DMS114 treated with DMSO at 0.1 percent for 48 hours (cell line): ENCODE results near the gene ARHGAP36.

Experiments
- DNase-seq: peaks from one replicate; lab custom pipeline; 2025; ENCODE audit not compliant: unreplicated experiment; lab: John Stamatoyannopoulos, UW

Gene ARHGAP36

GRCh38 chrX:131068945-131069719, 11.0 kb downstream of the ARHGAP36 start:
- DNase-seq: no peak

GRCh38 chrX:131072871-131073571, 14.9 kb downstream of the ARHGAP36 start:
- no peak for DNase-seq

GRCh38 chrX:131073607-131074006, 15.5 kb downstream of the ARHGAP36 start:
- DNase-seq: no peak

GRCh38 chrX:131081772-131082740, 23.9 kb downstream of the ARHGAP36 start:
- DNase-seq: no peak

DNA sequence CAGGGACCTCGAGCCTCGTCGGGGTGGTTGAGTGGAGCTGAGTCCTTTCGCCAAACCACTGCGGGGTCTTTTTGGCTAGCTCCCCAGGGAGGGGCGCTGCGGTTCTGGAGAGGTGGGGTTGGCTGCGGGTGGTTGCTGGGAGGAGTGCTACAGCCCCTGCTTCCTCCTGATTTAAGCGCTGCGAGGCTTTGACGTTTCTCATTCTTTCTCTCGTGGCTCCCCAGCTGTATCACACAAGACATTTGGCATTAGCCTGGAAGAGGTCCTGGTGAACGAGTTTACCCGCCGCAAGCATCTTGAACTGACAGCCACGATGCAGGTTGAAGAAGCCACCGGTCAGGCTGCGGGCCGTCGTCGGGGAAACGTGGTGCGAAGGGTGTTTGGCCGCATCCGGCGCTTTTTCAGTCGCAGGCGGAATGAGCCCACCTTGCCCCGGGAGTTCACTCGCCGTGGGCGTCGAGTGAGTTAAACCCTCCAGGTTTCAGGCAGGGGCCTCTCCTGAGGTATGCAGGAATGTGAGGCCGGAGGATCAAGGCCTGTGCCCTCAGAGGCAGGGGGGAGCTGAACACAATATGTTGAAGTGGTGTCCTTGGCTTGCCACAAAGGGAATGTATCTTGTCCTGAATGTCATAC, 25.5 kb downstream of the ARHGAP36 start:
- DNase-seq: no peak

DNA sequence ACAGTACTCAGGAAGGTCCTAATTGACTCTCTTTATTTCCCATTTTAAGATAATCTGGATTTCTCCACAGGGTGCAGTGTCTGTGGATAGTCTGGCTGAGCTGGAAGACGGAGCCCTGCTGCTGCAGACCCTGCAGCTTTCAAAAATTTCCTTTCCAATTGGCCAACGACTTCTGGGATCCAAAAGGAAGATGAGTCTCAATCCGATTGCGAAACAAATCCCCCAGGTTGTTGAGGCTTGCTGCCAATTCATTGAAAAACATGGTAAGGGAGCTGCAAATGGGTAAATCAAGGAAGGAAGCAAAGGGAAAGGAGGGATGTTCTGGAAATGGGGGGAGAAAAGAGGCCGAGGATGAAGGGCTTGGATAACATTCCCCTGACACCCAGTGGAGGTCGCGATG, 26.0 kb downstream of the ARHGAP36 start:
- no peak for DNase-seq

- DNase-seq: no peak
Observed at GRCh38 chrX:131136776-131137175, 78.6 kb downstream of the ARHGAP36 start.

DNA sequence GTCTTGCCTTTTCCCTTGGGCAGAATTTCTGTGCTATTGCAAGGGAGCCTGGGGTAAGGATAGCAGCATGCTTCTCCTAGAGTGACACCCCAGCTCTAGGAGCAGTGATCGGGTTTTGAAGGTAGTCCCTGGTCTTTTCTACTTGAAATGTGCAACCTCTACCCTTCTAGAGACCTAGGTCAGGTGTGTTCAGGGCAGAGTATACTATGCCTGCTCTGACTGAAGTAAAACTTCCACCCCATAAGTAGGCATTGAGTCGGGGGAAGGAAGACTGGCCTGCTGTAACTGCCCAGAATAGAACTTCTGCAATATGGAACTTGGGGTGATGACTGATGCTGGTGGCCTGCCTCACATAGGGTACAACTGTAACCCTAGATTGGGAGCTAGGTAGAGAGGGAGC, 80.9 kb downstream of the ARHGAP36 start:
- no peak for DNase-seq
